GM18505 (cell line): ENCODE results near the gene LIX1L.
"Not testable (repeated sequence)": the region's sequence is repeated elsewhere in the genome, so short reads cannot be mapped to it uniquely, and the experiment has no call there.

Experiments used
- ATAC-seq: cut with Tn5 transposase; IDR thresholded peaks from one replicate; pipeline ENCODE4 v1.9.1; 2021; ENCODE audit not compliant: unreplicated experiment
- POLR2A ChIP-seq: IDR thresholded peaks from 4 replicates; pipeline ENCODE4 v1.6.1; 2011; ENCODE audit warnings: borderline replicate concordance; ENCODE audit not compliant: insufficient read depth, insufficient read length; ENCODE audit errors: extremely low read depth

The LIX1L gene

DNA sequence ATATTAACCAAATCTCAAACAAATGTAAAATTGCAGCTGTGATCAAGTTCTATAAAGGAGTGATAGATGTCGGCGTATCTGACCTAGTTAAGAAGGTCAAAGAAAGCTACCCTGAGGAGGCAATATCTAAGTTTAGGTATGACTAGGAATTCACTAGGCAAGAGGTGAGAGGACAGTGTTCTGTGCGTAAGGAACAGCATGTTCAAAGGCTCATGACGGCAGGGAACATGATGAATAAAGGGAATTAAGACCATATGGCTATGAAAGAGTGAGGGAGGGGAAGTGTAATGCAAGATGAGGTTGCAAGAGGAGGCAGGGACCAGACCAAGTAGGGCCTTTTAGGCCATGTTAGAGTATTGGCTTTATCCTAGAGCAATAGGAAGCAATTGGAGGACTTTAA lies 8.6 kb downstream of the LIX1L start:
- no peak for ATAC-seq
- TF ChIP-seq POLR2A, result no peak

- no peak for TF ChIP-seq POLR2A
- no peak for ATAC-seq
Measured at GRCh38 chr1:145947551-145947950, 10.3 kb downstream of the LIX1L start.

- TF ChIP-seq POLR2A, result no peak
- ATAC-seq, result no peak
Measured at GRCh38 chr1:145946477-145946986, 11.3 kb downstream of the LIX1L start.

DNA sequence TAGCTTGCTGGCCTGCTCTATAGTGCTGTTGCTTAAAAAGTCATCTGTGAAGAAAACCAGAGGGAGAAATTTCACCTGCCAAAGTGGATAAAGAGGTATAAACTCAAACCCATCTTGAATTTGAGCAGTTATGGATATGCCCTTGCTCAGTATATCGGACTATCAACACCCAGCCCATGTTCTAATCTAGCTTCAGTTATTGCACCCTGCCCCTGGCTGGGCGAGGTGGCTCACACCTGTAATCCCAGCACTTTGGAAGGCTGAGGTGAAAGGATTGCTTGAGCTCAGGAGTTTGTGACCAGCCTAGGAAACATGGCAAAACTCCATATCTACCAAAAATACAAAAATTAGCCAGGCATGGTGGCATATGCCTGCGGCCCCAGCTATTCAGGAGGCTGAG lies 13.3 kb downstream of the LIX1L start:
- TF ChIP-seq POLR2A, result no peak
- no peak for ATAC-seq

GRCh38 chr1:145942871-145943270 lies 14.9 kb downstream of the LIX1L start:
- no peak for ATAC-seq

DNA sequence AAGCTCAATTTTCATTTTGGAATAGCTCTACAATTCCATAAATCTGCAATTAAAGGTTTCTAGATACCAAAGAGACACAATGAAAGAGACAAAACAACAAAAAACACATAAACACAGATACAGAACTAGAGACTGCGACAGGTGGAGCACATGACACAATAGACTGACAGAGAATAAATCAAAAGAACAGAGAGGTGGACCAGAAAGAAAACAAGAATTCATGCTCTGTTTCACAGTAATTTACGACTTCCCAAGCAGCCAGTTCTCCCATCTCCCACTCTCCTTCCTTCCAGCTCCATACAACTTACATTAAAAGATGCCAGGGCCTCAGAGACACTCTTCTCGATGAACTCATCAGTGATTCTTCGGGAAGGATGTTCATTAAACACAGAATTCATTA lies 15.4 kb downstream of the LIX1L start:
- ATAC-seq, result no peak
- TF ChIP-seq POLR2A, result no peak

More at GRCh38 chr1:145942871-145943270, 14.9 kb downstream of the LIX1L start:
- no peak for TF ChIP-seq POLR2A

DNA sequence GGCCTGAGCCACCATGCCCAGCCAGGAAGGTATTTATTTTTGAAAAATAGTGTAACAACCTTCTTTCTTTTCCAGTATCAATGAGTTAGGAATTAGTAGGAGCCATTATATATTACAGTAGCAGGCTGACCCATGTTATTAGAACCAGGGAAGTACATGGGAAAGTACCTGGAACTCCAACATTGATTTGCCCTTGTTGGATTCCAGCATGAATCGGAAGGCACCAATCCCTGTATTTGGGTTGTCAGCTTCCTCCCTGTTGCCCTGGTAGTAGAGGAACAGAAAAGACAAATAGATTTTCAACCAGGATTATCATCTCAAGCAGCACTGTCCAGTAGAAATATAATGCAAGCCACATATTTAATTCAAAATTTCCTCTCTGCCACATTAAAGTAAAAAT lies 20.4 kb downstream of the LIX1L start:
- TF ChIP-seq POLR2A, result no peak
- no peak for ATAC-seq

DNA sequence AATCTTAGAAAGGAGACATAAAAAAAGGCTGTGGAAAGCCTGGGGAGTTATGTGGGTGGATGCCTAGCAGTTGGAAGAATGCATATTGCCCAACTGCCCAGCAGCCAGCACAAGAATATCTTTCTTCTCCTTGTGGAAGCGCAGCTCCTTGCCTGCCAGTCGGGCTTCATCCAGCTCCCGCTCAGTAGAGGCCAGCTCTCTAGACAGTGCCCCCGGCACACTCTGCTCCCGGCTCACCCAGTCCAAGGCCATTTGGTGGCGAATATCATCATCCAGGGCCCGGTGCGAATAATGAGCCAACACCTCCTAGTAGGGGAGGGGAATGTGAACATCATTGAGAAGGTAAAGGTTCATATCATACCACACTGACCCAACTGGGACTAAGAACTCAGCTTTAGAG lies 21.6 kb downstream of the LIX1L start:
- no peak for ATAC-seq
- no peak for TF ChIP-seq POLR2A

- no peak for ATAC-seq
- TF ChIP-seq POLR2A, result no peak
Measured at GRCh38 chr1:145935708-145936107, 22.1 kb downstream of the LIX1L start.

DNA sequence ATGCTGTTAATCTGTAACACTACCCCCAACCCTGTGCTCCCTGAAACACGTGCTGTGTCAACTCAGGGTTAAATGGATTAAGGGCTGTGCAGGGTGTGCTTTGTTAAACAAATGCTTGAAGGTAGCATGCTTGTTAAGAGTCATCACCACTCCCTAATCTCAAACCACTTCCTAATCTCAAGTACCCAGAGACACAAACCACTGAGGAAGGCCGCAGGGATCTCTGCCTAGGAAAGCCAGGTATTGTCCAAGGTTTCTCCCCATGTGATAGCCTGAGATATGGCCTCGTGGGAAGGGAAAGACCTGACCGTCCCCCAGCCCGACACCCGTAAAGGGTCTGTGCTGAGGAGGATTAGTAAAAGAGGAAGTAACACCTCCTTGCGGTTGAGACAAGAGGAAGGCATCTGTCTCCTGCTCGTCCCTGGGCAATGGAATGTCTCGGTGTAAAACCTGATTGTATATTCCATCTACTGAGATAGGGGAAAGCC lies 25.3 kb downstream of the LIX1L start:
- not testable (repeated sequence) for ATAC-seq

- peak; percentile 41 for TF ChIP-seq POLR2A
Measured at GRCh38 chr1:145927916-145928643, 29.7 kb downstream of the LIX1L start.

DNA sequence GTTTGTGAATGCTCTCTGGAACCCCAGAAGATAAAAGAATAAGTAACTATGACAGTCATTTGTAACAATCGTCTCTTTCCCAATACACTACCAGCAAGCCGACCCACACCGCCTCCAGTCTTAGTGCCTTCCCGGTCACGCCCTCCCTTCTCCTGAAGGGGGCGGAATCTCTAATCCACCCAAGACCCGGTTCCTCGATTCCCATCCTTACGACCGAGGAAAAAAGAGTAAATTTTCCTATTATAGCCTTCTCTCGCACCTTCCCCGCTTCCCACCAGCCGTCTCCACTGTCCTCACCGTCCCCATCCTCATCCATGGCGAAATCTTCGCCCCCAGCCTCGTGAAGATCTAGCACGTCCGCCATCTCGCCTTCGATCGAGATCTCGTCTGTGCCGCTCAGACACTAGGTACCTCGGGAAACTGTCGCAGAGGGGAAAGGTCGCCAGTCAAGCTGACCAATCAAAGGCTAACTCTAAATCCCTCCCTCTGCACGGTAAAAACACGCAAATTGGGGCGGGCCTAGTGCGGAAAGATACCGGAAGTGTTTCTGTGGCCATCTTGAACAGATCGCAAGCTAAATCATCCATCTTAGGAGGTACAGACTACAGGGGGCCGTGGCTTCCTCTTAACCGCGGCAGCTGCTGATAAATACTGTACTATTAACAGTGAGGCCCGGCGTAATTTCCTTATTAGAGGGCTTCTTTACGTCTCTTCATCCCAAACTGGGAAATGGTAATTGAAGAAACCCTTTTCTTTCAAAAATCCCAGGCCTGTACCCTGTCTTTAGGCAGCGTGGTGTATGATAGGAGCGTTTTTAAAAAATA lies 30.5 kb downstream of the LIX1L start, which contains the start of gene RBM8A:
Gene RBM8A, minus strand, starts transcription at position 422 of the 824 bp plus-strand sequence. Its CDS starts 58 bp downstream, at position 364.
- ATAC-seq, result peak; percentile 90
- peak; percentile 96 for TF ChIP-seq POLR2A

More at GRCh38 chr1:145927916-145928643, 29.7 kb downstream of the LIX1L start:
- no peak for ATAC-seq

DNA sequence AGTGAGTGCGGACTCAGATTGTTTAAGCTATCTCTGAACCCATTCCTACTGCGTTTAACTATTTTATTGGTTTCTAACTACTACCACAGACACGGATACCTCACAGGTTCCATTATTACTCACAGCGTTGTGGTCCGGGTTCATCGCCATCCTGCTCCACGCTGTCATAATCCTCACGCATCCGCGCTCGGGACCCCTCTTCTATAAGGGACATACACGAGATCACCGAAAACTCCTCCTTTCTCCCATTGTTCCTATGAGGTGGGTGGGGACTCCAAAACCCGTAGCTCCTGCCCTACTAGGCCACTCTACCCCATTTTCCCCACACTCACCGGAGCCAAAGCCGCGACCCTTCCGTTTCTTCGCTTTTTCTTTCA lies 31.1 kb downstream of the LIX1L start:
- ATAC-seq, result no peak
- no peak for TF ChIP-seq POLR2A

DNA sequence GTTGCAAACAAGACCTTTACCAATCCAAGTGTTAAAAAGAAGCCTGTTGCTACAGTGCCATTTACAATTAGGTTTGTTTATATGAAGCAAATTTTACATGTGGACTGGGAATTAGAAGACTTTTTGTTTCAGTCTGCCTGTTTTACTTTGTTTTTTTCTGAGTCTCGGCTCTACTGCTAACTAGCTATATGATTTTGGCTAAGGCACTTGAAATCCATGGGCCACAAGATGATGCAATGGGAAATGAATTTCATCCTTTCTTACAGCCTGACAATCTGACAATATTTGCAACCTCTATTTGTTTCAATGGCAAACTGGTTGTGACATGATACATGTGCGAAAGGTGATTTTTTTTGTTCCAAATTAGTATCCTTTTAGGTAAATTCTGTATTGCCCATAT lies 35.6 kb downstream of the LIX1L start:
- TF ChIP-seq POLR2A, result no peak
- ATAC-seq, result no peak

DNA sequence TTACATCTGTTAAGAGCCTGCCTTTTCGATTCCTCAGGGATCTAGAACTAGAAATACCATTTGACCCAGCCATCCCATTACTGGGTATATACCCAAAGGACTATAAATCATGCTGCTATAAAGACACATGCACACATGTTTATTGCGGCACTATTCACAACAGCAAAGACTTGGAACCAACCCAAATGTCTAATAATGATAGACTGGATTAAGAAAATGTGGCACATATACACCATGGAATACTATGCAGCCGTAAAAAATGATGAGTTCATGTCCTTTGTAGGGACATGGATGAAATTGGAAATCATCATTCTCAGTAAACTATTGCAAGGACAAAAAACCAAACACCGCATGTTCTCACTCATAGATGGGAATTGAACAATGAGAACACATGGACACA lies 37.5 kb downstream of the LIX1L start:
- ATAC-seq, result not testable (repeated sequence)
